ENCODE results near the gene TMEM140. TPM values are rescaled to one million over a fixed set of nuclear protein-coding genes. Genes with fewer than 3 reads are reported as not detected.
"Not testable (repeated sequence)": the region's sequence is repeated elsewhere in the genome, so short reads cannot be mapped to it uniquely, and the experiment has no call there.

TMEM140 gene
- polyA plus RNA-seq, 1 donor from 2014 or later, result 34.7 TPM

DNA sequence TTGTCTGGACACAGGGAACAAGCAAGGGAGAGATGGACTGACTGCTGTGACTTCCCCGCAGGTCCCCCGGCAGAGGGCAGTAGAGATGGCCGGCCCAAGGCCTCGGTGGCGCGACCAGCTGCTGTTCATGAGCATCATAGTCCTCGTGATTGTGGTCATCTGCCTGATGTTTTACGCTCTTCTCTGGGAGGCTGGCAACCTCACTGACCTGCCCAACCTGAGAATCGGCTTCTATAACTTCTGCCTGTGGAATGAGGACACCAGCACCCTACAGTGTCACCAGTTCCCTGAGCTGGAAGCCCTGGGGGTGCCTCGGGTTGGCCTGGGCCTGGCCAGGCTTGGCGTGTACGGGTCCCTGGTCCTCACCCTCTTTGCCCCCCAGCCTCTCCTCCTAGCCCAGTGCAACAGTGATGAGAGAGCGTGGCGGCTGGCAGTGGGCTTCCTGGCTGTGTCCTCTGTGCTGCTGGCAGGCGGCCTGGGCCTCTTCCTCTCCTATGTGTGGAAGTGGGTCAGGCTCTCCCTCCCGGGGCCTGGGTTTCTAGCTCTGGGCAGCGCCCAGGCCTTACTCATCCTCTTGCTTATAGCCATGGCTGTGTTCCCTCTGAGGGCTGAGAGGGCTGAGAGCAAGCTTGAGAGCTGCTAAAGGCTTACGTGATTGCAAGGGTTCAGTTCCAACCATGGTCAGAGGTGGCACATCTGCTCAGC, 16.6 kb downstream of the TMEM140 start:
- Mint-ChIP-seq H3K9me3 (peaks cover 0 to 5% (median 0%) of the 10 kb centered on the region in 3 donors), H3K36me3 (peaks cover 6% of the 10 kb centered on the region), H3K4me3 (peak overlapping the region in 1 of 4 donors; percentile 55), H3K4me1 (peaks cover 50 to 54% (median 51%) of the 10 kb centered on the region in 3 donors), H3K27ac (peak overlapping the region in 2 of 3 donors; percentile 78 to 86), H3K27me3 (no peaks in the 10 kb centered on the region)

DNA sequence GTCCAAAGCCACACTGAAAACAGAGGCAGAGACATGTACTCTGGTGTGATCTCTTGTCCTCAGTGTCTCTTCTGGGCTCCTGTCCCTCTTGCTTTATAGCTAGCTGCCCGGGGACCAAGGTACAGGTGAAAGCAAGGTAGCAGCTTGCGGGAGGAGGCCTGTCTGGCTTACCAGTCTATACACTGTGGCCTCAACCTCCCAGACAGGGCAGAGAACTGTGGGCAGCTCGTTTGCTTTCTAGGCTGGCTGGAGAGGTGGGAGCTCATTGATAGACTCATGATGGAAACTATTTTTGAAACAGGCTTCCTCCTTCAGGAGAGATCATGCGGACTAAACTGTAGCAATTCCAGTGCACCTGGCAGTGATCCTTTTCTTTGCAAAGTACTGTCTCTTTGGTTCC, 18.0 kb downstream of the TMEM140 start:
- Mint-ChIP-seq H3K27ac (peak overlapping the region; percentile 62 to 78 (median 76)), H3K9me3 (peaks cover 0 to 5% (median 0%) of the 10 kb centered on the region in 3 donors)

DNA sequence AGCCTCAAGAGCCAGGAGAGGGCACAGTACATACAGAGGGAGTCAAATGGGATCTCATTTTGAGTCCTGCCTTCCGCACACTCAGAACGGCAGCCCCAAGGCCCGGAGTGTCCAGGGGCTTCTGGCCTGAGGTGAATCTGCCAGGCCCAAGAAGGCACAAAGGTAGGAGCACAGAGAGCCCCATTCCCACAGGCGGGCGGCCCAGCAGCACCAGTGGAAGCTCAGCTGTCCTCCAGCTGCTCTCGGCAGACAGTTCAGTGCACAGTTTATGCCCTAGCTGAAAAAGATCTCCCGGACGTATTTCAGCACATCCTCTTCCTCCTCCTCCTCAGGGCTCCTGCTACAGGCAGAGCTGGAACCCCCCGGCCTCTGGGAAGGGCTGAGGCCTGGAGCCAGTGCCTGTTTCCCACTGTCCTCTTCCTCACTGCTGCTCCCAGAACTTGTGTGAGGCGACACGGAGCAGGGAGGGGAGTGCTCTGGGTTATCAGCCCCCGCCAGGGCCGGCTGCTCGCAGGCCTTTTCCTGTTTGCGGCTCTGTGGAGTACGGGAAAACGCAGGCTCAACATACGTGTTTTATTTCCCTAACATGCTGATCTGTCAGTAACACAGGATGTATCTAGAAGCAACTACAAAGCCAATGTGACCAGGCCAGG, 18.6 kb downstream of the TMEM140 start:
- peak overlapping the region in 2 of 4 donors; percentile 67 to 83 for H3K4me3 Mint-ChIP-seq
- no peaks in the 10 kb centered on the region for H3K27me3 Mint-ChIP-seq
- H3K4me1 Mint-ChIP-seq, result peaks cover 39 to 40% (median 39%) of the 10 kb centered on the region in 3 donors
- peaks cover 6% of the 10 kb centered on the region for H3K36me3 Mint-ChIP-seq
- H3K27ac Mint-ChIP-seq, result peak overlapping the region in 2 of 3 donors; percentile 62 to 78
- H3K9me3 Mint-ChIP-seq, result peaks cover 0 to 5% (median 0%) of the 10 kb centered on the region in 3 donors

More for the DNA sequence above, 18.0 kb downstream of the TMEM140 start:
- H3K4me3 Mint-ChIP-seq, result no peak overlapping the region
- peaks cover 6% of the 10 kb centered on the region for H3K36me3 Mint-ChIP-seq
- no peaks in the 10 kb centered on the region for H3K27me3 Mint-ChIP-seq
- H3K4me1 Mint-ChIP-seq, result peaks cover 42 to 43% (median 42%) of the 10 kb centered on the region in 3 donors

DNA sequence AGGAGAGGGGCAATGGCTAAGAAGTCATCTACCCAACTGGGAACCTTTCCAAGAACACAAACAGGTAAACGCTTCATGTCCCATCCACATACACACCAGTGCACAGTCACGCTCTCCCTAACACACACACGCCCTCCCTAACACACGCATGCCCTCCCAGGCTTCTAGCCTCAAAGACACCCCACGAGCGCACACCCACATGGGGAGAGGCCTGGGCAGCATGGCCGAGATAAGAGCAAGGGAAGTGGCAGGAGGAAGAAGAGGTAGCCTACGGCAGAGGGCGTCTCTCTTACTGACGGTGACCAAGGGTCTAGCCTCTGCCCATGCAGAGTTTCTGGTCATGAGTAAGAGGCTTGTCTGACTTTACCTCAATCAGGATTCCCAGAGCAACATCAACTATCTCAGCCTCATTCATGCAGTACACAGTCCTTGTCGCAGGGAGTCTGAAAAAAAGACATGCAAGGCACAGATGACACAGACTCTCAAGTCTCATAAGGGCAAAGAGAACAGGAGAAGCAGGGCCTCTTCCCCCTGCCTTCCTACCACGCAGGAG, 19.6 kb downstream of the TMEM140 start:
- Mint-ChIP-seq H3K27ac (peak overlapping the region; percentile 57 to 94 (median 89)), H3K27me3 (no peaks in the 10 kb centered on the region), H3K36me3 (peaks cover 2% of the 10 kb centered on the region), H3K4me3 (peak overlapping the region in 2 of 4 donors; percentile 72 to 83), H3K9me3 (peaks cover 0 to 2% (median 0%) of the 10 kb centered on the region in 3 donors), H3K4me1 (peaks cover 38 to 42% (median 41%) of the 10 kb centered on the region in 3 donors)

DNA sequence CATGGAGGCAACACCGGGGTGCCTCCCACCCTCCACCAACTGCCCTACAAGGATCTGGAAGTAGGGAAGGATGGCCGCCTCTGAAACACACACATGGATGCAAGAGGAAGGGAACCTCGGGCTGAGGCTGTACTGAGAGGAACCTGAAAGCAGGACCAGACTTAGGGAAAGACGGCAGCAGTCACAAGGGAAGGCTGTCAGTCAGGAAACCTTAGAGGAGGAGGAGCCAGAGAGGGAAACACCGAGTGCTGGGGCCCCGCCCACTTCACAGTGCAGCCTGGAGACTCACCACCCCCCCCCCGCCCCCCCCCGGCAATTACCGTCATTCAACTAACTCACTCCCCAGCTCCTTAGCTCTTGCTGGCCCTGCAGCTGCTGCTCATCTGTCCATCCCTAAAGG, 20.1 kb downstream of the TMEM140 start:
- peak overlapping the region in 3 of 4 donors; percentile 36 to 98 (median 83) for H3K4me3 Mint-ChIP-seq
- peaks cover 36 to 42% (median 37%) of the 10 kb centered on the region in 3 donors for H3K4me1 Mint-ChIP-seq
- no peaks in the 10 kb centered on the region for H3K9me3 Mint-ChIP-seq
- H3K27ac Mint-ChIP-seq, result peak overlapping the region; percentile 79 to 94 (median 89)
- no peaks in the 10 kb centered on the region for H3K36me3 Mint-ChIP-seq
- no peaks in the 10 kb centered on the region for H3K27me3 Mint-ChIP-seq

DNA sequence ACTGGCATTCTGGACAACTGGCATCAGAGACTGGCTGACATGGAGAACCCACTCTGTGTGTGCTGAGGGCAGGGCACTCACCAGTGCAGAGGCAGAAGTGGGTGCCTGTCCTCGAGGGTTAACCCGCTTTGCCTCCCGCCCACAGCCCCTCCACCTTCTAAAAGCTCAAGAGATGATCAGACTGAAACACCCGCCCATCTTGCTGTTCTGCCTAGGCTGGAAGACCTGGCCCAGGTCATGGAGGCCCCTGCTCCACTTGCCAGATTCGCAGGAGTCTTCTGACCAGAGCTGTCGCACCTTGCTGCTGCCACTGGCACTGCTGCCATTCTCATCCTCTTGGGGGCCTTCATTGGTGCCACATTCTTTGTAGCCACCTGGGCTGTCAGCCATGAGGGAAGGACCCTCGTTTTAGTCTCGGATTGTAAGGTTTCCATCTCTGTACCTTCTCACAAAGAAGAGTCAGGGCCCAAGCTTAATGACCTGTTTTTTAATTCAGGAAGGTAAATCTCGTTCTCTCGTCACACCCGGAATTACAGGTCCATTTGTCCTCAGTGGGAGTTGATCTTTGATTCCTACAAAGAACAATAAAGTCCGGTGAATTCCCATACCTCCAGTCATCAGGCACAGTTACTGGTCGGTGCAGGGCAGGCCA, 20.7 kb downstream of the TMEM140 start:
- Mint-ChIP-seq H3K27me3 (no peaks in the 10 kb centered on the region), H3K4me1 (peaks cover 36 to 40% (median 36%) of the 10 kb centered on the region in 3 donors), H3K36me3 (no peaks in the 10 kb centered on the region), H3K4me3 (peak overlapping the region; percentile 83 to 98 (median 91)), H3K9me3 (no peaks in the 10 kb centered on the region), H3K27ac (peak overlapping the region; percentile 79 to 99 (median 80))

DNA sequence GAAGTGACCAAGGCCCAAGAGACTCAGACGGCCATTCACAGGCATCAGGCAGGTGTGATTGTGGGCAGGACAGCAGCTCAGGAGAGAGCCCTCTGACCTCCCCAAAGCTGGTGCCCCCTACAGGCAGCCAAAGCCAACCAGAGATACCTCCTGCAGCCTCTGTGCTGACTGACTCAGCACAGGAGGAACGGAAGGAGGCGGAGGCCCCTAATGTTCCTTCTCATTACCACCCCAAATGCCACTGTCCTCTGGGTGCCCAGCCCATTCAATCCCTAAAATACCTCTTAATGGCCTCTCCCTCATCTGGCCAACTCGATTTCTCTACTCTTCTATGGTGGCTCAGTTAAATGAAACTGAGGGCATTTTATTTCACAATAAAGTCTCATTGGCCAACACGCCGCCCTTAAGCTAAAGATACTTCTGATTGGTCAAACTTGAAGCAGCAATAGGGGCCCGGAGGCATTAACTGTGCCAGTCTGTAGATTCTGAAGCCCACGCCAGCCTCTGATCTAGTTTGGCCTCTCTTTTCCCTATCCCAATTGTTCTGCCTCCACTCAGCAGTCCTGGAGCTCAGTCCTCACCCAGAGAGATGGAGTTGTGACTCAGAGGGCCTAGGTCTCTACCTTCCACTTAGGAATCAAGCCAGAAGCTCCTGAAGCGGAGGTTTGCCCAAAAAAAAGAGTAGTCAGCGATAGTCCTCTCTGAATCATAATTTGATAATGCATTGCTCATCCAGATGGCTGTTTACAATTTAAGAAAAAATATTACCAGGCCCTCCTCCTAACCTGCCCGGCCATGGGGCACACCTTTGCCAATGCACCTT, 21.5 kb downstream of the TMEM140 start:
- H3K27me3 Mint-ChIP-seq, result no peaks in the 10 kb centered on the region
- peak overlapping the region; percentile 83 to 98 (median 91) for H3K4me3 Mint-ChIP-seq
- peaks cover 30 to 37% (median 36%) of the 10 kb centered on the region in 3 donors for H3K4me1 Mint-ChIP-seq
- no peaks in the 10 kb centered on the region for H3K9me3 Mint-ChIP-seq
- H3K27ac Mint-ChIP-seq, result peak overlapping the region; percentile 79 to 99 (median 80)
- H3K36me3 Mint-ChIP-seq, result no peaks in the 10 kb centered on the region

DNA sequence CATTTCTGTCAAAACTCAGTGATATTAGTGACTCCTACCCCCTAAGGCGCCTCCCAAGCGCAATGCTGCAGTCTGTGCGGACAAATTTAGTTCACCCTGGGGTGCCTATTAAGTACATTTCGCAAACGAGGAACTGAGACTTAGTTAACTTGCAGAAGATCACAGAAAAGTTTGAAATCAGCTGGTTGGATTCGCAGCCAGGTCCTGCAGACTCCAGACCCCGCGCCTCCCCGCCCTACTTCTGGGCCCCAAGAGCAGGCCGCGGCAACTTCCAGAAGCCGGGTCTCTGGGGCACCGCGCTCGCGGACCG, 22.0 kb downstream of the TMEM140 start:
- Mint-ChIP-seq H3K4me1 (peaks cover 30 to 37% (median 36%) of the 10 kb centered on the region in 3 donors), H3K36me3 (no peaks in the 10 kb centered on the region), H3K4me3 (peak overlapping the region; percentile 83 to 98 (median 91)), H3K27me3 (no peaks in the 10 kb centered on the region), H3K9me3 (peaks cover 0 to 2% (median 0%) of the 10 kb centered on the region in 3 donors), H3K27ac (peak overlapping the region; percentile 79 to 99 (median 80))

DNA sequence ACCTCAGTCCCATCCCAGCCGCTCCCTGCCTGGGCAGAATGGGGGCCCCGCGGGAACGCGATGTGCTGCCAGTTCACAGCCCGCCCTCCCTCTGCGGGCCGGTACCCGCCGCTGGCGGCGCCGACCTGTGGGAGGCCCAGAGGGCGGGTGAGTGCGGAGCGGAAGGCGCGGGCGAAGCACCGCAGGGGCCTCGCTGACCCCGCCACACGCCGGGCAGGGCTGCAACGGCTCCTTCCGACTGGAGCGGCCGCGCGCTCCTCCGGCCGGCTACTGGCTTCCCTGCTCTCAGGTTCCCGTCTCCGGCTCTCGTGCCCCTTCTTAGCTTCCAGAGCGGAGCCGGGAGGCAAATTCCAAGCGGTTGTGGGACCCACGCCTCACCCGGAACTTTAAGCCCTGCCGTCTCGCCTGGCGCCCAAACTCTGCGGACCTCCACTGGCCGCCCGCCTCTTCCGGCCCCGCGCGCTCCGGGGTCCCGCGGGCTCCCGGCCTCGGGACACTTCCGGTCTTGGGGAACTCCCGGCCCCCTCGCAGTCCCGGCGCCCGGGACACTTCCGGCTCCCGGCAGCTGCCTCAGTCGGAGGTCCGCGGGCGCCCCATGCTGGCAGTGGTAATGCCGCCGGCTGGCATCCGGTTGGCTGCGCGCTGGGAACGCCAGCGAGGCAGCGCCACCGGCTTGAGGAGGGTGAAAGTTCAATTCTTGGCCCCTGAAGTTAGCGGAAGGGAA, 22.6 kb downstream of the TMEM140 start, which contains the start of gene CYREN:
CYREN (minus strand) TSS at position 434 of the 724 bp plus-strand sequence. CDS start 1,785 bp downstream, outside the sequence.
- Mint-ChIP-seq H3K27ac (peak within 1 kb of the TSS; percentile 96 to 99 (median 98)), H3K4me1 (peaks cover 30 to 37% (median 35%) of the 10 kb centered on the region in 3 donors), H3K9me3 (peaks cover 0 to 2% (median 0%) of the 10 kb centered on the region in 3 donors), H3K27me3 (no peaks in the 10 kb centered on the region), H3K36me3 (no peaks in the 10 kb centered on the region), H3K4me3 (peak within 1 kb of the TSS; percentile 83 to 98 (median 91))

DNA sequence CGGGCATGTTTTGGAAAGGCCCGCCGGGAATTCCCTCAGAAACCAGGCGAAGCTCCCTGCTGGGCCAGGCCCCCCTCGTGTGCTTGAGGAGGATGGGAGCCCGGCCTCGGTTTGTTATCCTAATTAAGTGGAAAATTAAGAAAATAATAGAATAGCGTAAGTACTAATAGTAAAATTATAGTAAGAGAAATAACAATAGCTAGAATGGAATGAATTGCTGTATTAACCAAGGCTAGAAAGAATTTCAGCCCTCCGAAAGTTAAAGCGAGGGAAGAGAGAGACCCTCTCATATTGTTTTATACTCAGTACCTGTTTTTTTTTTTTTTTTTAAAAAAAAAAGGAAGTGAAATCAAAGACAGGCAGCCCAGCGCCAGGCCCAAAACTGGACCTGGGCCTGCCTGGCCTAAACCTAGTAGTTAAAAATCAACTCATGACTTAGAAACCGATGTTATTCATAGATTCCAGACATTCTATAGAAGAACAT, 23.2 kb downstream of the TMEM140 start:
- H3K4me1 Mint-ChIP-seq, result peaks cover 26 to 37% (median 30%) of the 10 kb centered on the region in 3 donors
- H3K9me3 Mint-ChIP-seq, H3K36me3 Mint-ChIP-seq, H3K27me3 Mint-ChIP-seq: not testable (repeated sequence)
- peak overlapping the region; percentile 83 to 98 (median 88) for H3K4me3 Mint-ChIP-seq
- H3K27ac Mint-ChIP-seq, result peak overlapping the region; percentile 96 to 99 (median 98)

DNA sequence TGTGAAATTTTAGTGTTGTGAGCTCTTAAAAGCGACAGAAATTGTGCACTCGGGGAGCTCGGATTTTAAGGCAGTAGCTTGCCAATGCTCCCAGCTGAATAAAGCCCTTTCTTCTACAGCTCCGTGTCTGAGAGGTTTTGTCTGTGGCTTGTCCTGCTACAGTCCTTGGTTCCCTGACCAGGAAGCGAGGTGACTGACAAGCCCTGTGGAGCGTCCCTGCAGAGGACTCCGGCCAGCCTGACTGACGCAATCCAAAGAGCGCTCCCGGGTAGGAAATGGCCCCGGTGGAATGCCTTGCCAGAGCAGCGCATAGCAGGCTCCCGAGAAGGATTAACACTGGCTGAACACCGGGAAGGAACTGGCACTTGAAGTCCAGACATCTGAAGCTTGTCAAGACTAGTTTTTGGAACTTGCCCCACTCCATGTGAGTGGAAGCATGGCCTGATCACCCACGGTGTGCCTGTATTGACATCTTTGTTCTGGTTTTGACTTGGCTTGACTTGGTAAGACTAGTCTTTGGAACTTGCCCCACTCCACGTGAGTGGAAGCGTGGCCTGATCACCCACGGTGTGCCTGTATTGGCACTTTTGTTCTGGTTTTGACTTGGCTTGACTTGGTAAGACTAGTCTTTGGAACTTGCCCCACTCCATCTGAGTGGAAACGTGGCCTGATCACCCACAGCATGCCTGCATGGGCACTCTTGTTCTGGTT, 23.9 kb downstream of the TMEM140 start:
- peaks cover 26 to 36% (median 30%) of the 10 kb centered on the region in 3 donors for H3K4me1 Mint-ChIP-seq
- H3K9me3 Mint-ChIP-seq, result not testable (repeated sequence)

DNA sequence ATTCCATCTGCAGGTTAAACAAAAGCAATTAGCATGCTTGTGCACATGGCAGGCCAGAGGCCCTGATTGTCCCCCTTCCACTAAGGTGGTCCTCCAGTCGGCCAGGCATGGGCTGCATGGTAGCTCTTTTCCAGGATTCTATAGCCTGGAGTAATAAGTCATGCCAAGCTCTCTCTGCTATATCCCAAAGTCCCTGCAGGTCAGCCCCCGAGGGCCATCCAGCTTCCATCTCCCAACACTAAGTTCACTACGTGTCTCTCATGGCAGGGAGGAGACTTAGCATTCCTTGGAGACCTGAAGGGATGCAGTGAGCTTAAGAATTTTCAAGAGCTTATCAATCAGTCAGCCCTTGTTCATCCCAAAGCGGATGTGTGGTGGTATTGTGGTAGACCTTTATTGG, 26.0 kb downstream of the TMEM140 start:
- not testable (repeated sequence) for H3K9me3 Mint-ChIP-seq, H3K27me3 Mint-ChIP-seq, H3K36me3 Mint-ChIP-seq
- H3K27ac Mint-ChIP-seq, result peak overlapping the region in 1 of 3 donors; percentile 49
- H3K4me3 Mint-ChIP-seq, result peak overlapping the region in 2 of 4 donors; percentile 27 to 30
- H3K4me1 Mint-ChIP-seq, result peaks cover 15 to 21% (median 20%) of the 10 kb centered on the region in 3 donors

More for the DNA sequence above, 23.9 kb downstream of the TMEM140 start:
- H3K36me3 Mint-ChIP-seq, H3K27me3 Mint-ChIP-seq: not testable (repeated sequence)
- Mint-ChIP-seq H3K4me3 (peak overlapping the region; percentile 65 to 98 (median 88)), H3K27ac (peak overlapping the region; percentile 96 to 99 (median 98))

DNA sequence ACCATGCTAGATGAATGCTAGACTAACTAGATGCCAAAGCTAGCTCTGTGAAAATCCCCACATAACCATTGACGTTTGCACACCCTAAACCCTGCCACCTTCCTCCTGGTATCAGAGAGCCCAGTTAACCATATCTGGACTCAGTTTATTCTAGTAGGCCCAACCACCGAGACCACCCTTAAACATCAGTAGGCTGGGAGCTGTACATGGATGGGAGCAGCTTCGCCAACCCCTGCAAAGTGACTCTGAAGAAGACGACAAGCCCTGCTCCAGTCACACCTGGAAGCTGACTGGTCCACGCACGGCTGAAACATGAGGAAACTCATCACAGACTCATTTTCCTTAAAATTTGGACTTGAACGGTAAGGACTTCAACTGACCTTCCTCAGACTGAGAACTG, 27.1 kb downstream of the TMEM140 start:
- no peaks in the 10 kb centered on the region for H3K27me3 Mint-ChIP-seq

More for the DNA sequence above, 27.1 kb downstream of the TMEM140 start:
- peaks cover 7% of the 10 kb centered on the region for H3K36me3 Mint-ChIP-seq
- H3K9me3 Mint-ChIP-seq, result peaks cover 0 to 5% (median under 1%) of the 10 kb centered on the region in 3 donors
- no peak overlapping the region for H3K4me3 Mint-ChIP-seq
- no peak overlapping the region for H3K27ac Mint-ChIP-seq
- H3K4me1 Mint-ChIP-seq, result peaks cover 8 to 11% (median 10%) of the 10 kb centered on the region in 3 donors

Data from IgD-negative memory B cell (primary cell).